SH-SY5Y (cell line): ENCODE results near the gene PAM16.

Source experiments
- GATA2 ChIP-seq: IDR thresholded peaks from 2 replicates; pipeline ENCODE4 v1.6.1; 2011; ENCODE audit warnings: mild to moderate bottlenecking, low read depth, low read length
- GATA3 ChIP-seq: IDR thresholded peaks from 2 replicates; pipeline ENCODE4 v1.6.1; 2011; ENCODE audit warnings: low read depth, mild to moderate bottlenecking, low read length, moderate library complexity

GRCh38 chr16:4340443-4340842 is 10.7 kb downstream of the PAM16 start:
- no peak for TF ChIP-seq GATA2
- no peak for TF ChIP-seq GATA3
